B cell (primary cell): Measurements from ENCODE around the gene POC1B. TPM values are rescaled to one million over a fixed set of nuclear protein-coding genes. Genes with fewer than 3 reads are reported as not detected.

Experiments
- ATAC-seq: fragments of 200-7000 bp; cut with Tn5 transposase; one replicate; pipeline ENCODE4 v1.10.0; 2021; ENCODE audit warnings: low read depth, mild to moderate bottlenecking, moderate number of reproducible peaks, moderate library complexity
- CTCF ChIA-PET: fragments of 350-600 bp; sonication (Branson Sonifier 250); formaldehyde crosslinking; loops from one replicate; lab custom pipeline; 2021; ENCODE audit warnings: antibody characterized with exemption, inconsistent platforms; lab: Charles Lee
- POLR2A ChIA-PET: fragments of 350-600 bp; sonication (Branson Sonifier 250); formaldehyde crosslinking; loops from one replicate; lab custom pipeline; 2021; ENCODE audit warnings: antibody characterized with exemption; lab: Charles Lee
- DNase-seq: peaks from one replicate; pipeline ENCODE4 v3.0.0; 2013
- H2AFZ ChIP-seq: 2 replicates; pipeline ENCODE4 v1.6.1; 2012; ENCODE audit warnings: mild to moderate bottlenecking, low read depth, low read length; ENCODE audit not compliant: insufficient read depth, poor library complexity, severe bottlenecking
- H3K27ac ChIP-seq, 2 donors: 1 replicate in 1 of 2; 2 replicates in 1 of 2; pipeline ENCODE4 v1.5.1; 2012 to 2013; ENCODE audit warnings: low read length in 2 of 2, mild to moderate bottlenecking in 2 of 2, moderate library complexity in 1 of 2
- H3K27me3 ChIP-seq, 4 experiments: fragments of 200-600 bp in 1 of 4; sonication (generic) in 1 of 4; replicated peaks in 1 of 4; 1 replicate in 2 of 4; 2 replicates in 2 of 4; pipeline versions ENCODE4 v1.6.1 to v1.7.0; 2013 to 2016; ENCODE audit warnings: low read length in 3 of 4, mild to moderate bottlenecking in 2 of 4, mixed read lengths in 1 of 4, moderate library complexity in 1 of 4; ENCODE audit not compliant: insufficient read depth in 4 of 4, control insufficient read depth in 3 of 4; ENCODE audit errors: control extremely low read depth in 1 of 4
- H3K36me3 ChIP-seq, 2 experiments: replicated peaks in 1 of 2; 1 replicate in 1 of 2; 2 replicates in 1 of 2; pipeline versions ENCODE4 v1.6.1 to v1.7.1; 2013; ENCODE audit warnings: low read length in 1 of 2; ENCODE audit not compliant: insufficient read depth in 2 of 2, control insufficient read depth in 1 of 2; ENCODE audit errors: control extremely low read depth in 1 of 2, extremely low read depth in 1 of 2
- H3K4me1 ChIP-seq, 2 donors: fragments of 200-600 bp in 1 of 2; sonication (generic) in 1 of 2; 1 replicate in 1 of 2; 2 replicates in 1 of 2; pipeline versions ENCODE4 v1.5.1 to v1.6.1; 2013 to 2017; ENCODE audit warnings: low read length in 2 of 2; ENCODE audit not compliant: control insufficient read depth in 2 of 2, insufficient read depth in 2 of 2
- H3K4me2 ChIP-seq: replicated peaks from 2 replicates; pipeline ENCODE3; 2012; ENCODE audit warnings: mild to moderate bottlenecking, low read depth, low read length; ENCODE audit not compliant: poor library complexity, severe bottlenecking
- H3K4me3 ChIP-seq, 5 experiments: fragments of 200-600 bp in 1 of 5; sonication (generic) in 1 of 5; 1 replicate in 3 of 5; 2 replicates in 2 of 5; pipeline versions ENCODE4 v1.5.1 to v1.7.0; 2011 to 2016; ENCODE audit warnings: low read length in 4 of 5, mild to moderate bottlenecking in 4 of 5, low read depth in 2 of 5, control low read depth in 1 of 5, moderate library complexity in 1 of 5; ENCODE audit not compliant: insufficient read depth in 1 of 5; ENCODE audit errors: control extremely low read depth in 1 of 5, extremely low read depth in 1 of 5
- H3K79me2 ChIP-seq: fragments of 200-600 bp; sonication (generic); one replicate; pipeline ENCODE4 v1.6.0; 2016; ENCODE audit warnings: low read length; ENCODE audit not compliant: control insufficient read depth, insufficient read depth
- H3K9ac ChIP-seq: fragments of 200-600 bp; sonication (generic); 2 replicates; pipeline ENCODE4 v1.6.1; 2017; ENCODE audit warnings: mild to moderate bottlenecking, low read length, moderate library complexity
- H3K9me3 ChIP-seq, 3 donors: one replicate each; pipeline versions ENCODE4 v1.6.1 to v1.7.1; 2013; ENCODE audit warnings: low read length in 2 of 3; ENCODE audit not compliant: control insufficient read depth in 2 of 3, insufficient read depth in 1 of 3; ENCODE audit errors: control extremely low read depth in 1 of 3
- H4K20me1 ChIP-seq: 2 replicates; pipeline ENCODE4 v1.6.0; 2012; ENCODE audit warnings: mild to moderate bottlenecking, low read length; ENCODE audit not compliant: insufficient read depth, control insufficient read depth, poor library complexity, severe bottlenecking
- H3K27ac Mint-ChIP-seq: one replicate; pipeline ENCODE4 v1.8.0; 2021; ENCODE audit warnings: mixed read lengths
- H3K27me3 Mint-ChIP-seq: one replicate; pipeline ENCODE4 v1.8.0; 2021; ENCODE audit warnings: mixed read lengths
- H3K4me1 Mint-ChIP-seq: one replicate; pipeline ENCODE4 v1.8.0; 2021; ENCODE audit warnings: mixed read lengths
- H3K4me3 Mint-ChIP-seq: one replicate; pipeline ENCODE4 v1.8.0; 2021; ENCODE audit warnings: mixed read lengths
- H3K9me3 Mint-ChIP-seq: one replicate; pipeline ENCODE4 v1.8.0; 2022; ENCODE audit warnings: mixed read lengths; ENCODE audit not compliant: insufficient read depth
- EZH2 ChIP-seq: IDR thresholded peaks from 2 replicates; pipeline ENCODE4 v1.6.1; 2012; ENCODE audit warnings: borderline replicate concordance, low read depth, mild to moderate bottlenecking, moderate library complexity, low read length; ENCODE audit not compliant: insufficient read depth, poor library complexity, severe bottlenecking
- WGBS: methylation state at CpG from one replicate; pipeline ENCODE4 v1.1.5; 2013; ENCODE audit warnings: missing lambda C conversion rate; ENCODE audit not compliant: insufficient coverage; 5-methylcytosine and 5-hydroxymethylcytosine counted together
- intact Hi-C: fragments of 100-400 bp; cut with micrococcal nuclease; formaldehyde crosslinking; loops from one replicate; pipeline ENCODE4 v1.10.0; 2022
- polyA plus RNA-seq: library from polyadenylated mRNA; depleted of rRNA; stranded (reverse); fragments of >200 nt; gene quantifications from 2 replicates; pipeline ENCODE4 v1.2.3, GENCODE V29; 2012
- total RNA-seq, 2 donors: library from RNA; stranded (reverse); fragments of 120-200 nt in 1 of 2; gene quantifications; 1 replicate in 1 of 2; 2 replicates in 1 of 2; pipeline versions ENCODE4 v1.2.3 to v1.2.4, GENCODE V29; 2013 to 2022
- TF ChIP-seq, protein P1 (sequence below): fragments of 200-600 bp; IDR thresholded peaks from one replicate; pipeline ENCODE4 v1.8.0; 2022; ENCODE audit warnings: antibody characterized with exemption, mild to moderate bottlenecking

The POC1B gene
- total and polyA plus RNA-seq, 2 donors (not counting 1 experiment from before 2014, with no cell fraction given), result 12.0 to 39.5 TPM

DNA sequence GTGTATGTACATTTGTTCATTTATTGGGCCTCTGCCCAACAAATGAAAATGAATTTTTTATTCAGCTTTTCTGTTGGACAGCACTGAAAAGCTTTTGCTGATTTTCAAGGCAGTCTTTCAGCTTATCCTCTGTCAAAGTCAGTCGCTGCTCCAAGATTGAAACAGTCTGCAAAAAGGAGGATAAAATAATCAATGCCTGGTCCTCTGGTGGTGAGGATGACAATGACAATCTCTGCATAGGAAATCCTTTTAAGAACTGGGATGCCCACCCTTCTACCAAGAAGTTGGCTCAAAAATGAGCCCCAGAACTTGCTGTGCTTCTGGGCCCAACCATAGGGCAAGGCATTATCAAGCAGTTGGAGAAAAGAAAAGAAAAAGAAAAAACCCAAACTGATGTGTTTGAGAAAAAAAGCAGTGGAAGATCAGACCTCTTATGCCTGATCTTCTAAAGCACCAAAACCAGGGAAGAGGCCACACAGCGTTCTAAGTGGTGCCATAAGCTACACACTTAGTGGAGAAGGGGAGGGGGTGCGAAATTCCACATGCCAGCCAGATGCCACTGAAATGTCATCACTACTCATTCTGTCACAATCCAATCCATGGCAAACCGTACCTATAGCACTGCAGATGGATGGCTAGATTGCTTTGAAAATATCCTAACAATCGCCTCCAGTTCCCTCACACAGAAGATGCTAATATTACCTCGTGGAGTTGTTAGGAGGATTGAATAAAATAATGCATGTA, 104.6 kb downstream of the POC1B start:
- DNase-seq, result no peak
- POLR2A ChIA-PET, result no interaction called here
- Mint-ChIP-seq H3K4me3 (no peak overlapping the region), H3K27me3 (no peaks in the 10 kb centered on the region), H3K4me1 (no peaks in the 10 kb centered on the region), H3K27ac (no peak overlapping the region), H3K9me3 (no peaks in the 10 kb centered on the region)
- TF ChIP-seq, protein P1, sequence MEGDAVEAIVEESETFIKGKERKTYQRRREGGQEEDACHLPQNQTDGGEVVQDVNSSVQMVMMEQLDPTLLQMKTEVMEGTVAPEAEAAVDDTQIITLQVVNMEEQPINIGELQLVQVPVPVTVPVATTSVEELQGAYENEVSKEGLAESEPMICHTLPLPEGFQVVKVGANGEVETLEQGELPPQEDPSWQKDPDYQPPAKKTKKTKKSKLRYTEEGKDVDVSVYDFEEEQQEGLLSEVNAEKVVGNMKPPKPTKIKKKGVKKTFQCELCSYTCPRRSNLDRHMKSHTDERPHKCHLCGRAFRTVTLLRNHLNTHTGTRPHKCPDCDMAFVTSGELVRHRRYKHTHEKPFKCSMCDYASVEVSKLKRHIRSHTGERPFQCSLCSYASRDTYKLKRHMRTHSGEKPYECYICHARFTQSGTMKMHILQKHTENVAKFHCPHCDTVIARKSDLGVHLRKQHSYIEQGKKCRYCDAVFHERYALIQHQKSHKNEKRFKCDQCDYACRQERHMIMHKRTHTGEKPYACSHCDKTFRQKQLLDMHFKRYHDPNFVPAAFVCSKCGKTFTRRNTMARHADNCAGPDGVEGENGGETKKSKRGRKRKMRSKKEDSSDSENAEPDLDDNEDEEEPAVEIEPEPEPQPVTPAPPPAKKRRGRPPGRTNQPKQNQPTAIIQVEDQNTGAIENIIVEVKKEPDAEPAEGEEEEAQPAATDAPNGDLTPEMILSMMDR, result no peak
- TF ChIP-seq EZH2, result no peak
- Histone ChIP-seq H3K79me2 (no peaks in the 10 kb centered on the region), H2AFZ (no peak overlapping the region), H3K27ac (no peak overlapping the region), H3K9ac (no peak overlapping the region), H3K36me3 (peaks cover 3 to 14% of the 10 kb centered on the region in 2 experiments), H3K9me3 (no peaks in the 10 kb centered on the region), H3K4me1 (no peaks in the 10 kb centered on the region), H3K4me3 (no peak overlapping the region), H3K4me2 (no peak overlapping the region), H4K20me1 (no peaks in the 10 kb centered on the region), H3K27me3 (no peaks in the 10 kb centered on the region)
- ATAC-seq, result no peak
- intact Hi-C loops, result no loop called here
- WGBS, result 100% methylated on average over 1 of the region's 6 CpGs
- CTCF ChIA-PET, result no interaction called here

- H3K27me3 Mint-ChIP-seq, result no peaks in the 10 kb centered on the region
- no peak for TF ChIP-seq EZH2
- TF ChIP-seq, protein P1, result no peak
- WGBS, result 92% methylated on average over 5 of the region's 5 CpGs
- Histone ChIP-seq H3K9ac (no peak overlapping the region), H3K4me3 (no peak overlapping the region), H3K4me2 (no peak overlapping the region), H4K20me1 (no peaks in the 10 kb centered on the region), H3K4me1 (no peaks in the 10 kb centered on the region), H3K79me2 (no peaks in the 10 kb centered on the region), H3K27ac (no peak overlapping the region), H2AFZ (no peak overlapping the region), H3K36me3 (peaks cover 3 to 8% of the 10 kb centered on the region in 2 experiments), H3K27me3 (no peaks in the 10 kb centered on the region), H3K9me3 (no peaks in the 10 kb centered on the region)
- H3K27ac Mint-ChIP-seq, result no peak overlapping the region
- H3K9me3 Mint-ChIP-seq, result no peaks in the 10 kb centered on the region
- no peak overlapping the region for H3K4me3 Mint-ChIP-seq
- ATAC-seq (no peak), DNase-seq (no peak)
- ChIA-PET CTCF (no interaction called here), POLR2A (no interaction called here)
- no peaks in the 10 kb centered on the region for H3K4me1 Mint-ChIP-seq
- intact Hi-C loops, result no loop called here
Measured at GRCh38 chr12:89418228-89418910, 107.5 kb downstream of the POC1B start.
